Naive thymus-derived CD4-positive, alpha-beta T cell (primary cell): ENCODE data around the gene CCRL2. TPM values are rescaled to one million over a fixed set of nuclear protein-coding genes. Genes with fewer than 3 reads are reported as not detected.
"Not testable (repeated sequence)": the region's sequence is repeated elsewhere in the genome, so short reads cannot be mapped to it uniquely, and the experiment has no call there.

Experiments used
- ATAC-seq: fragments of 150-1000 bp; cut with Tn5 transposase; 2 replicates; pipeline ENCODE4 v1.10.0; 2021; ENCODE audit warnings: mild to moderate bottlenecking, moderate library complexity
- CTCF ChIA-PET: fragments of 350-600 bp; sonication (Branson Sonifier 250); formaldehyde crosslinking; loops from one replicate; lab custom pipeline; 2021; ENCODE audit warnings: antibody characterized with exemption; lab: Charles Lee
- POLR2A ChIA-PET: fragments of 350-600 bp; sonication (Branson Sonifier 250); formaldehyde crosslinking; loops from one replicate; lab custom pipeline; 2021; ENCODE audit warnings: antibody characterized with exemption, inconsistent platforms; lab: Charles Lee
- DNase-seq, 9 donors: peaks; one replicate each; pipeline versions ENCODE4 v3.0.0 to v3.0.0-alpha.2; 2020 to 2022; ENCODE audit warnings: mixed read lengths in 1 of 9
- H3K27ac ChIP-seq: one replicate; pipeline ENCODE4 v1.7.0; 2013; ENCODE audit warnings: mild to moderate bottlenecking, low read depth, low read length, moderate library complexity
- H3K27me3 ChIP-seq, 2 donors: one replicate each; pipeline ENCODE4 v1.7.0; 2013; ENCODE audit warnings: low read length in 2 of 2, mild to moderate bottlenecking in 2 of 2, moderate library complexity in 2 of 2; ENCODE audit not compliant: control insufficient read depth in 2 of 2, insufficient read depth in 2 of 2
- H3K36me3 ChIP-seq, 3 experiments: 1 replicate in 2 of 3; 2 replicates in 1 of 3; pipeline ENCODE4 v1.7.0; 2013; ENCODE audit warnings: low read length in 3 of 3, mild to moderate bottlenecking in 3 of 3, moderate library complexity in 1 of 3; ENCODE audit not compliant: insufficient read depth in 3 of 3, control insufficient read depth in 2 of 3
- H3K4me1 ChIP-seq, 2 donors: one replicate each; pipeline ENCODE4 v1.7.0; 2013; ENCODE audit warnings: low read length in 2 of 2, mild to moderate bottlenecking in 2 of 2, moderate library complexity in 1 of 2; ENCODE audit not compliant: control insufficient read depth in 2 of 2, insufficient read depth in 2 of 2
- H3K4me3 ChIP-seq: 2 replicates; pipeline ENCODE4 v1.7.0; 2013; ENCODE audit warnings: mild to moderate bottlenecking, low read length
- H3K9me3 ChIP-seq, 3 experiments: 1 replicate in 2 of 3; 2 replicates in 1 of 3; pipeline ENCODE4 v1.7.0; 2013; ENCODE audit warnings: low read length in 3 of 3; ENCODE audit not compliant: control insufficient read depth in 2 of 3
- H3K27ac Mint-ChIP-seq, 9 donors: one replicate each; pipeline ENCODE4 v1.8.0; 2020 to 2022; ENCODE audit warnings: mixed read lengths in 9 of 9, mild to moderate bottlenecking in 8 of 9, moderate library complexity in 5 of 9, inconsistent platforms in 2 of 9
- H3K27me3 Mint-ChIP-seq, 5 donors: one replicate each; pipeline ENCODE4 v1.8.0; 2021 to 2022; ENCODE audit warnings: mixed read lengths in 5 of 5, mild to moderate bottlenecking in 1 of 5
- H3K36me3 Mint-ChIP-seq, 5 donors: one replicate each; pipeline ENCODE4 v1.8.0; 2020 to 2022; ENCODE audit warnings: mixed read lengths in 5 of 5, mild to moderate bottlenecking in 3 of 5, inconsistent platforms in 1 of 5
- H3K4me1 Mint-ChIP-seq, 7 donors: one replicate each; pipeline ENCODE4 v1.8.0; 2020 to 2022; ENCODE audit warnings: mixed read lengths in 7 of 7, mild to moderate bottlenecking in 3 of 7, inconsistent platforms in 1 of 7
- H3K4me3 Mint-ChIP-seq, 10 donors: one replicate each; pipeline ENCODE4 v1.8.0; 2020 to 2022; ENCODE audit warnings: mild to moderate bottlenecking in 10 of 10, mixed read lengths in 10 of 10, moderate library complexity in 6 of 10, inconsistent platforms in 2 of 10
- H3K9me3 Mint-ChIP-seq, 11 donors: one replicate each; pipeline ENCODE4 v1.8.0; 2020 to 2022; ENCODE audit warnings: mixed read lengths in 11 of 11, mild to moderate bottlenecking in 4 of 11, inconsistent platforms in 1 of 11, moderate library complexity in 1 of 11
- intact Hi-C, 2 donors: fragments of 100-400 bp; cut with micrococcal nuclease; formaldehyde crosslinking; loops; one replicate each; pipeline ENCODE4 v1.15.1; 2023
- polyA plus RNA-seq, 2 donors: library from polyadenylated mRNA; unstranded; fragments of 300-500 nt; fragmentation: Illumina TruSeq; gene quantifications; one replicate each; pipeline ENCODE4 v1.2.3, GENCODE V29; 2021
- total RNA-seq, 6 experiments: library from RNA in 5 of 6; stranded (reverse) in 5 of 6; gene quantifications; 1 replicate in 5 of 6; 2 replicates in 1 of 6; pipeline ENCODE4 v1.2.3 and lab custom pipeline; 2021 to 2026

The CCRL2 gene
- total and polyA plus RNA-seq, 7 experiments from 2014 or later: 0.34 to 20.5 (median 1.3) TPM

DNA sequence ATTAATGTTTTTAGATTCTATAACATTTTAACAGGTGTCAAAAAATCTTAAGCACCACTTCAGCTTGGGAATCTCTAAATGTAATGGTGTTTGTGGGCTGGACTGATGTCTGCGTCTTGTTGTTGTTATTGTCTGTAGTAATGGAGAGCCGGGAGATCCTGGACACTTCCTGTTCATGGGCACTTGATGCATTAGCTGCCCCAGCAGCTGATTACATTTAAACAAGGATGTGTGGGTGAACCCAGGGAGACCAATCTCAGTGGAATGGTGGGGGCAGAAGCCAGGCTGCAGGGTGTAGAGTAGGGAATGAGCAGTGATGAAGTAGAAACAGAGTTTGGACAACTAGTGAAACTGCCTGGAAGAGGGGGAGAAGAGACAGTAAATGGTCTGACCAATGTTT is 8.0 kb upstream of the CCRL2 start:
- Histone ChIP-seq H3K4me1 (no peaks in the 10 kb centered on the region), H3K36me3 (no peaks in the 10 kb centered on the region), H3K9me3 (no peaks in the 10 kb centered on the region), H3K27ac (no peak overlapping the region), H3K4me3 (no peak overlapping the region), H3K27me3 (no peaks in the 10 kb centered on the region)
- DNase-seq (no peak), ATAC-seq (no peak)
- H3K9me3 Mint-ChIP-seq: peaks cover 0 to 4% (median 0%) of the 10 kb centered on the region in 11 donors
- H3K36me3 Mint-ChIP-seq: peaks cover 0 to 2% (median 0%) of the 10 kb centered on the region in 5 donors
- intact Hi-C loops: no loop called here
- H3K4me3 Mint-ChIP-seq: no peak overlapping the region
- CTCF ChIA-PET: no interaction called here
- peaks cover 0 to 11% (median 0%) of the 10 kb centered on the region in 7 donors for H3K4me1 Mint-ChIP-seq
- POLR2A ChIA-PET: no interaction called here
- peaks cover 0 to 27% (median 0%) of the 10 kb centered on the region in 5 donors for H3K27me3 Mint-ChIP-seq
- no peak overlapping the region for H3K27ac Mint-ChIP-seq

DNA sequence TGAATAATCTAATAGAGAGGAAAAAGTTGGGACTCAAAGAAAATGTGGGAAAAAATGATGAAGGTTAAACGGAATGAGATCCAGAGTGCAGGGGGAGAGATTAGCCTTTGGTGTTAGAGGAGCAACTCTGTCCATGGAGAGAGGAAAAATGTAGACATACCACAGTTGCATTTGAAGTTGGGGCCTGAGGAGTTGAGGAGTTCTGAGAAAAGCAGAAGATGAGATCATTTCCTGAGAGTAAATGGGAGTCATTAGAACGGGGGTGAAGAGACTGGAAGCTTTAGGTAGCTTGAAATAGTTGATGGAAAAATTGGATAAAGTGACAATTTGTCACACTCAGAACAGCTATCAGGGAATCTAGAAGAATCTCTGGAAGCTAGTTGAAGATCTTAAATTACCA is 7.5 kb upstream of the CCRL2 start:
- peaks cover 0 to 11% (median 0%) of the 10 kb centered on the region in 7 donors for H3K4me1 Mint-ChIP-seq
- no peaks in the 10 kb centered on the region for H3K36me3 ChIP-seq
- peaks cover 0 to 4% (median 0%) of the 10 kb centered on the region in 11 donors for H3K9me3 Mint-ChIP-seq
- no peaks in the 10 kb centered on the region for H3K4me1 ChIP-seq
- no peak overlapping the region for H3K4me3 ChIP-seq
- H3K27me3 ChIP-seq: no peaks in the 10 kb centered on the region
- DNase-seq (no peak), ATAC-seq (no peak)
- intact Hi-C loops: no loop called here
- no peaks in the 10 kb centered on the region for H3K9me3 ChIP-seq
- peaks cover 0 to 2% (median 0%) of the 10 kb centered on the region in 5 donors for H3K36me3 Mint-ChIP-seq
- CTCF ChIA-PET: no interaction called here
- peaks cover 0 to 27% (median 0%) of the 10 kb centered on the region in 5 donors for H3K27me3 Mint-ChIP-seq
- H3K4me3 Mint-ChIP-seq: no peak overlapping the region
- no peak overlapping the region for H3K27ac ChIP-seq
- POLR2A ChIA-PET: no interaction called here
- H3K27ac Mint-ChIP-seq: no peak overlapping the region

DNA sequence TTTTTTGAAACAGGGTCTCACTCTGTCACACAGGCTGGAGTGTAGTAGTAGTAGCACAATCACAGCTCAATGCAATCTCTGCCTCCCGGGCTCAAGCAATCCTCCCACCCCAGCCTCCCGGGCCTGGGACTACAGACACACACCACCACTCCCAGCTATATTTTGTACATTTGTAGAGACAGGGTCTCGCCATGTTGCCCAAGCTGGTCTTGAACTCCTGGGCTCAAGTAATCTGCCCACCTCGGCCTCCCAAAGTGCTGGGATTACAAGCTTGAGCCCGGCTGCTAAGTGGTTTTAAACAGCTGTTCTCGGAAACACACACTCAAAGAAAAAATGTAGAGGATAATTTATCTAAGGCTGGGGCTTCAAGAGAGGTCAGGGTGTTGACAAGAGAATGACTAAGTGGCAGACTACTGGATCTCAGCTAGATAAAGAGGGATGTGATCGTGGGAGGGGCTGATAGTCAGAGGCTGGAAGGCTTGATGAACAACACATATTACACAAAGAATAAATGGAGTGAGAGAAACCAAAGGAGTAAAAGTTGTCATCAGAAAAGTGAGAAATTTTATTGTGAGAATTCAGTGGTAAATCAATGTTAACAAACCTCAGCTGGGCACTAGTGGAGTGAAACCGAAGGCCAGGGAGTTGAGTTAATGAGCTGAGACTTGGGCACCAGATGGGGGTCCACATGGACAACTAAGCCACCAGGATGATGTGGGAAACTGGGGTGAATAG is 6.9 kb upstream of the CCRL2 start:
- peaks cover 0 to 3% (median 0%) of the 10 kb centered on the region in 5 donors for H3K36me3 Mint-ChIP-seq
- DNase-seq (no peak), ATAC-seq (no peak)
- H3K27me3 Mint-ChIP-seq: peaks cover 0 to 22% (median 0%) of the 10 kb centered on the region in 5 donors
- H3K4me1 Mint-ChIP-seq: peaks cover 0 to 11% (median 0%) of the 10 kb centered on the region in 7 donors
- Histone ChIP-seq H3K27me3 (no peaks in the 10 kb centered on the region), H3K36me3 (no peaks in the 10 kb centered on the region), H3K4me3 (no peak overlapping the region), H3K4me1 (no peaks in the 10 kb centered on the region), H3K9me3 (no peaks in the 10 kb centered on the region), H3K27ac (no peak overlapping the region)
- CTCF ChIA-PET: no interaction called here
- H3K9me3 Mint-ChIP-seq: peaks cover 0 to 4% (median 0%) of the 10 kb centered on the region in 11 donors
- no peak overlapping the region for H3K27ac Mint-ChIP-seq
- intact Hi-C loops: no loop called here
- POLR2A ChIA-PET: no interaction called here
- no peak overlapping the region for H3K4me3 Mint-ChIP-seq

DNA sequence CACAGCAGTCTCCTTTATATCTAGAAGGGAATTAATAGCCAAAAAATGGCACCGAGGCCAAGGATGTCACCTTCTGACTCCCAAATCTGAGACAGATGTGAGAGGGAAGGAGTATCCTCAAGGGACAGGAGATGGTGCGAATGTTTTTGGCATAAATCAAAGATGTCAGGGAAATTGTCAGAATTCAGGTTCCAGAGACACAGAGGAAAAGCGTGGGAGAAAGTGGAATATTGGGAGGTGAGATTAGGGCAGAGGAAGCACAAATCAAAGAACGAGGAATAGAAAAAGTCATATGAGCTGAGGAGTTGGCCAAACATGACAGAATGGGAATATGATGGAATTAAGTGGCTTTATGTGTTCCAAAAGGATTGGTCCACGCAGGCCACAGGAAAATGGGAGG is 6.2 kb upstream of the CCRL2 start:
- ATAC-seq (no peak), DNase-seq (no peak)
- H3K36me3 Mint-ChIP-seq: peaks cover 0 to 3% (median 0%) of the 10 kb centered on the region in 5 donors
- ChIA-PET POLR2A (interaction anchor here (0.7 kb wide), 1 partner anchor 438 kb away, joined by 3 read pairs; no protein-coding TSS in a partner anchor), CTCF (no interaction called here)
- no peak overlapping the region for H3K4me3 Mint-ChIP-seq
- intact Hi-C loops: no loop called here
- no peak overlapping the region for H3K27ac Mint-ChIP-seq
- no peak overlapping the region for H3K27ac ChIP-seq
- no peaks in the 10 kb centered on the region for H3K36me3 ChIP-seq
- H3K4me1 ChIP-seq: no peaks in the 10 kb centered on the region
- peaks cover 0 to 4% (median 0%) of the 10 kb centered on the region in 11 donors for H3K9me3 Mint-ChIP-seq
- no peaks in the 10 kb centered on the region for H3K27me3 ChIP-seq
- H3K27me3 Mint-ChIP-seq: peaks cover 0 to 21% (median 0%) of the 10 kb centered on the region in 5 donors
- H3K4me3 ChIP-seq: no peak overlapping the region
- H3K4me1 Mint-ChIP-seq: peaks cover 0 to 11% (median 0%) of the 10 kb centered on the region in 7 donors
- no peaks in the 10 kb centered on the region for H3K9me3 ChIP-seq

DNA sequence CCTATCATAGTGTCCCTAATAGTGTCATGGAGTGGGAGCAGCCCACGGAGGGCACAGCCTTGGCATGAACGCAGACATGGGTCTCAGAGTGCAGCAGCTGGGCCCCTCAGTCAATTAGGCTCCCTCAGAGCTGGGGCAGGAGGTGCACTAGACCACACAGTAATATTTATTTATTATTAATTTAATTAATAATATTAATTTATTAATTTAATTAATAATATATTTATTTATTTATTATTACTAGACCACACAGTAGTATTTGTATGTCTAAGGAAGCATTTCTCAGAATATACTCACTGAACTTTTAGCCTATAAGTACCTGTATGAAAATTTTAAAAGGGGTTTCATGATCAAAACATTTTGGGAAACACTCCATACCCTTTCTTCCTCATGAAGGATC is 5.5 kb upstream of the CCRL2 start:
- Mint-ChIP-seq H3K27ac (no peak overlapping the region), H3K4me3 (no peak overlapping the region), H3K4me1 (peaks cover 0 to 7% (median 1%) of the 10 kb centered on the region in 7 donors), H3K36me3 (peaks cover 0 to 3% (median 0%) of the 10 kb centered on the region in 5 donors), H3K27me3 (peaks cover 0 to 21% (median 0%) of the 10 kb centered on the region in 5 donors), H3K9me3 (peaks cover 0 to 4% (median 0%) of the 10 kb centered on the region in 11 donors)
- ATAC-seq (no peak), DNase-seq (no peak)
- no peak overlapping the region for H3K27ac ChIP-seq
- no peaks in the 10 kb centered on the region for H3K36me3 ChIP-seq
- no peaks in the 10 kb centered on the region for H3K4me1 ChIP-seq
- intact Hi-C loops: no loop called here
- POLR2A ChIA-PET: interaction anchor here (0.7 kb wide), 1 partner anchor 439 kb away, joined by 3 read pairs; no protein-coding TSS in a partner anchor
- no peak overlapping the region for H3K4me3 ChIP-seq
- no peaks in the 10 kb centered on the region for H3K9me3 ChIP-seq
- no peaks in the 10 kb centered on the region for H3K27me3 ChIP-seq
- CTCF ChIA-PET: no interaction called here

DNA sequence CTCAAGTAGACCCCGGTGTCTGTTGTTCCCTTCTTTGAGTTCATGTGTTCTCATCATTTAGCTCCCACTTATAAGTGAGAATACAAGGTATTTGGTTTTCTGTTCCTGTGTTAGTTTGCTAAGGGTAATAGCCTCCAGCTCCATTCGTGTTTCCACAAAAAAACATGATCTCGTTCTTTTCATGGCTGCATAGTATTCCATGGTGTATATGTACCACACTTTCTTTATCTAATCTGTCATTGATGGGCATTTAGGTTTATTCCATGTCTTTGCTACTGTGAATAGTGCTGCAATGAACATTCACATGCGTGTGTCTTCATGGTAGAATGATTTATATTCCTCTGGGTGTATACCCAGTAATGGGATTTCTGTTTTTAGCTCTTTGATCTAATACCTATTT is 4.2 kb upstream of the CCRL2 start:
- DNase-seq, CTCF ChIA-PET, H3K27me3 ChIP-seq, H3K9me3 Mint-ChIP-seq, POLR2A ChIA-PET, H3K4me3 ChIP-seq, H3K9me3 ChIP-seq, intact Hi-C loops, H3K36me3 Mint-ChIP-seq, H3K27ac Mint-ChIP-seq, H3K36me3 ChIP-seq, ATAC-seq, H3K4me3 Mint-ChIP-seq, H3K4me1 ChIP-seq, H3K27ac ChIP-seq: not testable (repeated sequence)
- Mint-ChIP-seq H3K27me3 (peaks cover 0 to 24% (median 0%) of the 10 kb centered on the region in 5 donors), H3K4me1 (peaks cover 5 to 18% (median 13%) of the 10 kb centered on the region in 7 donors)
